NCI-H510A treated with DMSO at 0.1 percent for 48 hours (cell line): ENCODE data around the gene MYL6B.
"Not testable (repeated sequence)": the region's sequence is repeated elsewhere in the genome, so short reads cannot be mapped to it uniquely, and the experiment has no call there.

Source experiments
- DNase-seq: peaks from one replicate; lab custom pipeline; 2025; lab: John Stamatoyannopoulos, UW

MYL6B gene

GRCh38 chr12:56152132-56152755 is at the start of gene MYL6B:
TSS of gene MYL6B (plus strand) at chr12:56152587. CDS start at chr12:56153919, 1,332 bp downstream.
- DNase-seq, result peak; percentile 90

DNA sequence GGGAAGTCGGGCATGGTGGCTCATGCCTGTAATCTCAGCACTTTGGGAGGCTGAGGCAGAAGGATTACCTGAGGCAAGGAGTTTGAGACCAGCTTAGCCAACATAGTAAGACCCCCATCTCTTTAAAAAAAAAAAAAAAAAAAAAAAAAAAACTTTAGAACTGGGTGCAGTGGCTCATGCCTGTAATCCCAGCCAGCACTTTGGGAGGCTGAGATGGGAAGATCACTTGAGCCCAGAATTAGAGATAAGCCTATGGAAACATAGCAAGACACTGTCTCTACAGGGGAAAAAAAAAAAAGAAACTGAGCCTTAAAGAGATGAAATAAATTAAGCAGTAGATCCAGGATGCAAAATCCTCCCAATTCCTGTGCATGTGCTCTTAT is 49.7 kb upstream of the MYL6B start:
- no peak for DNase-seq

- no peak for DNase-seq
Observed at GRCh38 chr12:56103066-56103711, 49.2 kb upstream of the MYL6B start.

DNA sequence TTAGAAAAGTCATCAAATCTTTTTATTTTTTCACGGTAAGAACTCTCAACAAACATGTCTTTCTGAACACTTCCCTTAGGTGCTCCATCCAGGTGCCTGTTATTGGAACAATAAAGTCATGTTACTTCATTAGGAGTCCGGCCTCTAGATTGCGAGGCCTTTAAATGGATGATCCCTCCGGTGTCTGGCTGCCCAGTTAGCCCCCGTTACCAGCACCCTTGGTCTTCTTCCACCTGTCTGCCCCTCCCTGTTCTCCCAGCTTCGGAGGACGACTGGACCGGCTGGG is 48.6 kb upstream of the MYL6B start:
- DNase-seq, result no peak

- peak; percentile 100 for DNase-seq
Observed at GRCh38 chr12:56104109-56104814, 48.1 kb upstream of the MYL6B start, which contains the start of gene PA2G4. TSS of gene PA2G4 (plus strand) at chr12:56104559. CDS start at chr12:56104738, 179 bp downstream.

DNA sequence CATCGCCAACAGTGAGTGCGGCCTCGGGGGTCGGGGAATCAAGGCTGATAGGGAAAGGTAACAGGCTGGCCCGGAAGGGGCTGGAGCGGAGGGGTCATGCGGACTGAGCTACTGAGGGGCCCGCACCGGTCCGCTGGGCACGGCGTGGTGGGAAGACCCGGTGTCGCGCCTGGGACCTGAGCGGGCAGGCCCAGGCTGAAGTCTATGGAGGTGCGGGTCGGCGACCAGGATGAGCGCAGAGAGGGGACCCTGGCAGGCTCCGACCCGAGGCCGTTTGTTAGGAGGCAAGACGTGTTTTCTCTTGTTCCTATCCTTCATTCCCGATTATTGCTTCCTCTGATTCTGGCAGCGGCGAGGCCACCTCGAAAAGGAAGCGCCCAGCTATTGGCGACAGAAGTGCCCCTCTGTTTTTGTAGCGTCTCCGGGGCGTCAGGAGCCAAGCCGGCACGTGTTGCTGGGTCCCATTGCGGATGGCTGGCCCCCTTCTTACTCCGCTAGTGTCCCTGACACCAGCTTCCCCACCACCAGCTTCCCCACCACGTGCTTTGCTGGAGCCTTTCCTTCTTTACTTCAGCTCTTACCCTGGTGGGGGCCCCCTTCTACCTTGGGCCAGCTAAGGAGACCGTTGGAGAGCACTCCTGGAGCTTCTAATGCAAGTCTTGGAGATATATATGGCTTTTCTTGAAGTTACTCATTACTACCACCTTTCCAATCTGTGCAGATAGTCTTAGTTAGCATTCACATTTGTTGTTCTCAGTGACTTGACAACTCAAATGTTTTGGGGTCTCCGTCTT is 47.4 kb upstream of the MYL6B start:
- DNase-seq, result no peak

GRCh38 chr12:56105609-56105902 is 46.8 kb upstream of the MYL6B start:
- DNase-seq, result no peak

GRCh38 chr12:56107242-56107641 is 45.1 kb upstream of the MYL6B start:
- no peak for DNase-seq

GRCh38 chr12:56110571-56110970 is 41.8 kb upstream of the MYL6B start:
- no peak for DNase-seq

GRCh38 chr12:56114084-56114483 is 38.3 kb upstream of the MYL6B start:
- no peak for DNase-seq

- DNase-seq, result peak; percentile 31
Observed at GRCh38 chr12:56115329-56115728, 37.1 kb upstream of the MYL6B start.

- peak; percentile 96 for DNase-seq
Observed at GRCh38 chr12:56116267-56117081, 35.9 kb upstream of the MYL6B start, which contains the start of gene RPL41. TSS of gene RPL41 (plus strand) at chr12:56116633.

DNA sequence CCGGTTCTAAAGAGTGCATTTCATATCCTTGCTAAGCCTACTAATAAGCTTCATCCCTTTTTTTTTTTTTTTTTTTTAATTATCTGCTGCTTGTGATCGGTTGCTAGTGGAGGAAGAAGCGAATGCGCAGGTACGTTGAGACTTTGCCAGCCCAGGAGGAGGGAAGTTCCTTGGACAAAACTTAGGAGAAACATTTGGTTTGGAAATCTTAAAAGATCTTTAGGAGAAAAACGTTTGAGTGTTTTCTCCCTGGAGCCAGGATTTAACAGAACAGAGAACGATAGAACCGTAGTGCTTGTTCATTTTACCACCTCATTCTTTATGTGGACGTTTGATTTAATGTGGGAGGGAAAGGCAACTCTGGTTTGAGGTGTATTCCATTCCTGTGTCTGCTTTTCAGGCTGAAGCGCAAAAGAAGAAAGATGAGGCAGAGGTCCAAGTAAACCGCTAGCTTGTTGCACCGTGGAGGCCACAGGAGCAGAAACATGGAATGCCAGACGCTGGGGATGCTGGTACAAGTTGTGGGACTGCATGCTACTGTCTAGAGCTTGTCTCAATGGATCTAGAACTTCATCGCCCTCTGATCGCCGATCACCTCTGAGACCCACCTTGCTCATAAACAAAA is 35.2 kb upstream of the MYL6B start:
- DNase-seq, result not testable (repeated sequence)

- DNase-seq, result peak; percentile 98
Observed at GRCh38 chr12:56117778-56118687, 34.4 kb upstream of the MYL6B start, which contains the start of gene ZC3H10. TSS of gene ZC3H10 (plus strand) at chr12:56118266. CDS start at chr12:56120563, 2,297 bp downstream.

GRCh38 chr12:56118688-56119357 is 33.6 kb upstream of the MYL6B start:
- DNase-seq, result no peak

- peak; percentile 78 for DNase-seq
Observed at GRCh38 chr12:56119361-56119796, 33.0 kb upstream of the MYL6B start.

GRCh38 chr12:56120158-56120846 is 32.1 kb upstream of the MYL6B start:
- DNase-seq, result no peak

GRCh38 chr12:56121204-56121870 is 31.1 kb upstream of the MYL6B start:
- no peak for DNase-seq
